ENCODE data around the gene MSRB2.
"Not testable (repeated sequence)": the region's sequence is repeated elsewhere in the genome, so short reads cannot be mapped to it uniquely, and the experiment has no call there.

The MSRB2 gene

DNA sequence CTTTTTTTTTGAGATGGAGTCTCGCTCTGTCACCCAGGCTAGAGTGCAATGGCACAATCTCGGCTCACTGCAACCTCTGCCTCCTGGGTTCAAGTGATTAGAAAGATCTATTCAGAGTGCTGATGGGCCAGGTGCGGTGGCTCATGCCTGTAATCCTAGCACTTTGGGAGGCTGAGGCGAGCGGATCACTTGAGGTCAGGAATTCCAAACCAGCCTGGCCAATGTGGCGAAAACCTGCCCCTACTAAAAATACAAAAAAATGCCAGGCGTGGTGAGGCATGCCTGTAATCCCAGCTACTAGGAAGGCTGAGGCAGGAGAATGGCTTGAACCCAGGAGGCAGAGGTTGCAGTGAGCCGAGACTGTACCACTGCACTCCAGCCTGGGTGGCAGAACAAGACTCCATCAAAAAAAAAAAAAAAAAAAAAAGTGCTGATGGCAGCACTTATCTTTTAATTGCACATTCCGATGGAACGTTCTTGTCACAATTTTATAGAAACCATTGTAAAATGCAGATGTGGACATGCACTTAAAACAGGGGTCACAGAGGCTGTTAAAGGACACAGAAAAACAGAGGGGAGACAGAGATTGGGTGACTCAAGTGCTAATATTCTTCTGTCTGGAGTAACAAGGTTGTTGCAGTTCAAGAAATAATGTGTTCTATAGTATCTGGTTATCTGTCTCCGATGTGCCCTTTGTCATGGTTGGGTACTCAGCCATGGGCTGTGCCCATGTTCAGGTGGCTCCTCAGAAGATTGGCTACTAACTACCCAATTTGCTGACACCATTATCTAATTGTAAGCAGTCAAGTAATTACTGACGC lies 25.1 kb upstream of the MSRB2 start:
- DNase-seq (ENCODE audit: low spot score): not testable (repeated sequence)

DNA sequence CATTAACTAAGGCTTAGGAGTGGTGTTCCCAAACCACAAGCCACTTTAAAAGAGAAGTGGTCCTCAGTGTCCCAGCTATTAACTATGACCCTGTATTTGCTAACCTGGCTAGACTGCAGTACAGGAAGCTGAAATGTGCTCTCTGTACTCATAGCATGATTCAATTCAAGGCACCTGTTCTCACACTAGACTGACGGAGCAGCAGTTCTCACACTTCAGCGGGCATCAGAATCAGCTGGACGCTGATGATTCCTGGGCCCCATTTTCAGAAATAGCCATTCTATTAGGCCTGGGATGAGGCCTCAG lies 24.5 kb upstream of the MSRB2 start:
- DNase-seq (ENCODE audit: low spot score): peak; percentile 14

DNA sequence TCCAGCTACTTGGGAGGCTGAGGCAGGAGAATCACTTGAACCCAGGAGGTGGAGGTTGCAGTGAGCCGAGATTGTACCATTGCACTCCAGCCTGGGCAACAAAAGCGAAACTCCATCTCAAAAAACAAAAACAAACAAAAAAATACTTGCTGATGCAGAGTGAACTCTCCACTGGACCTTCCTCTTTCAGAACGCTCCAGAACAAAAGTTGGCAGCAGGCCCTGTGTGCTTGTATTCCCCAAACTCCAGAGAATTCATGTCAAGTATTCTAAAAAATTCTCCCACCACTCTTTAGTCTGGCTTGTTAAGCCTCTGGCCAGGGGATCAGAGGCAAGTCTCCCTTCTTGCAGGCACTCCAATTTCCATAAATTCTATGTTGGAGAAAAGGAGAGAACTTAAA lies 22.8 kb upstream of the MSRB2 start:
- DNase-seq (ENCODE audit: low spot score): not testable (repeated sequence)

DNA sequence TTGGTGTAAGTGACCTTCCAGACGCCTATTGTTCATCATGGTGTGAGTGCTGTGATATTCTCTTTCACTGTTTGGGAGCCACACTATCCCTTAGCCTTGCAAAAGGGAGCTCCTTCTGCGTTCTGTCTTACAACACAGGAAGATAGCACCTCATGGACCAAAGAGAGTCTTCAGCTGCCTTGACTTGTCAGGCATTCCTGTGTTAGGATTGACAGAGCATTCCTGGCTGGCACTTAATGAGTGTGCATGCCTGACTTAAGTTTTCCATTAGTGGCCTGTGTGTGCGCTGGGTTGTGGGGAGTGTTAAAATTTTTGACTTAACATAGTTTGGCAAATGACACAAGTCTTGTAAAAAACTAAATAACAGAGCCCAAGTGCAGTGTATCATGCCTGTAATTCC lies 21.9 kb upstream of the MSRB2 start:
- no peak for DNase-seq (ENCODE audit: low spot score)

DNA sequence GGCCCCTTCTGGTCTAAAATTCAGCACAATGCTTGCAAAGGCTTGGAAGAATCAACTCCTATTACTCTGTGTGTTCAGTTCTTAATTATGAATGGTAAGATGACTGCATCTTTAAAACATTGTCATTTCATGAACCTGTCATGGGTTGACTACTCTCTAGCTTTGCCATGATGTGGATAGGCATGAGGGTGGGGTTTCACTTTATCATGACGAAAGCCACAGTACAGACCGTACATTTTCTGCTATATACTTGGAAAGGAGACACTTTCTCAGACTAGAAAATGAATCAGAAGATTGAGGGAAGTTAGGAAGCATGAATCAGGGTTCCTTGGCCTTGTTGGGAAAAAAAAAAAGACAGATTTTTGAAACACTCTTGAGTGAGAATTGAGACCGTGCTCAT lies 19.7 kb upstream of the MSRB2 start:
- no peak for DNase-seq (ENCODE audit: low spot score)

DNA sequence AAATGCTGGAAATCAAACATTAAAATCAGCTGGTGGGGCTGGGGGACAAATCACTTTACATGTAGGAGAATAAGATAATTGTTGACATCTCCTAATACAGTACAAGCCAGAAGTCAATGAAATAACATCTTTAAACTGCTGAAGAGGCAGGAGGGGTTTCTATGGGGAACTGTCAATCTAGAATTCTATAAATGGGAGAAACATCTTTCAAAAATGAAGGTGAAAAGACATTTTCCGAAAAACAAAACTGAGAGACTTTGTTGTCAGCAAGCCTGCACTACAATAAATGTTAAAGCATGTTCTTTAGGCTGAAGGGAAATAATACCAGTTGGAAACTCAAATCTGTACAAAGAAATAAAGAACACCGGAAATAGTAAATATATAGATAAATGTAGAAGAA lies 17.3 kb upstream of the MSRB2 start:
- DNase-seq (ENCODE audit: low spot score): no peak

DNA sequence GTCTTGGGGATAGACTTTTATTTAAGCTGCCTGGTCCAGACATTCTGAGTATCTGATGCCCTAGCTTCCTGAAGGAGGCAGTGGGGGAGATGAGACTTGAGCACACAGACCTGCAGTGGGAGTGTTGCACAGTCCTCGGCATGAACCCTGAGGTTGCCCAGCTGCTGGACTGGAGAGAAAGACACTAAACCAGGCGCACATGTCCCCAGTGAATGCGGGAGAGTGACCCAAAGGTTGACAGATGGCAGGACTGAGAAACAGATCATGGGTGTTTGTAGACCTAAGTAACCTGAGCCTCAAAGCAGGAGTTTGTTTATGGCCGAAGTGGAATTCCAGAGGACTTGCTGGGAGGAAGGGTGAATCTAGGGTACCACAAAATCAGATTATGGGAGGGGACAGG lies 15.7 kb upstream of the MSRB2 start:
- DNase-seq (ENCODE audit: low spot score): no peak

DNA sequence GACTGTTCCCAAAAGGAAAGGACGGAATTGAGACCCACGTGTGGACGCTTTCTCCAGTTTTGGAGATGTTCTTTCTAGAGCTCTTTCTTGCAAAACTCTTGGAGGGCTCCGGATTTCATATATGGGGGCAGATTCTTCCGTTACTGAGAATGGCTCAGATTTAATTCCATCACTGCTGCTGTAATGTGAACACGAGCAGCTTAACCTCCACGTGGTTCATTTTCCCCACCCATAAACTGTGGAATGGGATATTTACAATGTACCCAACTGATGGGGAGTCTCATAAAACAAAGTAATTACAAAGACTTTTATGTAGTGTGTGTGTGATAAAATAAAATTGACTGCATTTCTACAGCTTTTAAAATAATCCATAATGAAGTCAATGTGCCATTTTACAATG lies 15.1 kb upstream of the MSRB2 start:
- no peak for DNase-seq (ENCODE audit: low spot score)

DNA sequence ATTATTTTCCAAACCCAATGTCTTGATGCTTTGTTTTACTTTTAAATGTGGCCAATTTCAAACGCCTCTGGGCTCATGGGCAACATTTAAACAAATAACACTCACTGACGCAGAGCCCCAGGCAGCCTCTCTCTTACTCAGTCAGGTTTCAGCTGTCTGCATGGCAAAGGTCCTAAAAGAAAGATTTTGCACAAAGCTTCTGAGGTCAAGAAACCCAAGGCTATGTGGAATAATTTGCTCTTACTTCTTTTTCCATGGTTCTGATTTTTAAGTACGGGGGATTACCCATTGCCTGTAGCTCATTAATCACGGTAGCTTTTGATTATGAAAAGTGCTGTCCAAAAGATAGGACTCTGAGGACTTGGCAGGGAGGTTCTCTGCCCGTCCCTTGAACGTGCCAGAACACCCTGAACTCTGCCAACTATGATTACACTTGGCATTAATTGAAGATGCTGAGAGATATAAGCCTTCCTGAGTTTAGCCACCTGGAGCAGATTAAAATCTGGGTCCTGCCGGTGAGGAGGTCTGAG lies 14.1 kb upstream of the MSRB2 start:
- DNase-seq (ENCODE audit: low spot score): no peak

DNA sequence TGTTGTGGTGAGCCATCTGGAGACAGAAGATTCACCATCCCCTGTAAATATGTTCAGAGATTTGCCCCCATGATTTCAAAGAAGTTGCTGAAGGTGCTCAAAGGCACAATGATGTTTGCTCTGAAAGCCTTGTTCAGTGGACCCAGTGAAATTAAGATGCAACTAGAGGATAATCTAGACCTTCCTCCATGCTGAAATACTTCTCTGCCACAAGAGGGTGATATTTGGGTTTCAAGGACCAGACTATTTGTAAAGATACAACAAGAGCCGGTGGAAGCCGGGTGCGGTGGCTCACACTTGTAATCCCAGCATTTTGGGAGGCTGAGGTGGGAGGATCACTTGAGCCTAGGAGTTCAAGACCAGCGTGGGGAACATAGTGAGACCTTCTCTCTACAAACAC lies 13.5 kb upstream of the MSRB2 start:
- no peak for DNase-seq (ENCODE audit: low spot score)

DNA sequence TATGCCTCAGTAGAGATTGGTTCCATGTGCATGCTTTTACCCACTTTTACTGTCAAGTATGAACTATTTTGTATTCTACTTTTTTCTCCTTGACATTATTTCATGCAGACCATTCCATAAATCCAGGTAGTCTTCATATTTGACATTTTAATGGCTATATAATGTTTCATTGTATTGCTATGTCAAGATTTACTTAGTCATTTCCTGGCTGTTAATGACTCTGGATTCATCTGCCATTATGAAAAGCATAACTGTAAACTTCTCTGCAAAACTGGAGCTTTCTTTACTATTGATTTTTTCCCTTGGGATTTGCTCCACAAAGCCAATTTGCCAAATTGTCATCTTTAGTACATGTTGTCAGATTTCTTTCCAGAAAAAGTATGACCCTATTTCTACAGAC lies 6.8 kb upstream of the MSRB2 start:
- no peak for DNase-seq (ENCODE audit: low spot score)

DNA sequence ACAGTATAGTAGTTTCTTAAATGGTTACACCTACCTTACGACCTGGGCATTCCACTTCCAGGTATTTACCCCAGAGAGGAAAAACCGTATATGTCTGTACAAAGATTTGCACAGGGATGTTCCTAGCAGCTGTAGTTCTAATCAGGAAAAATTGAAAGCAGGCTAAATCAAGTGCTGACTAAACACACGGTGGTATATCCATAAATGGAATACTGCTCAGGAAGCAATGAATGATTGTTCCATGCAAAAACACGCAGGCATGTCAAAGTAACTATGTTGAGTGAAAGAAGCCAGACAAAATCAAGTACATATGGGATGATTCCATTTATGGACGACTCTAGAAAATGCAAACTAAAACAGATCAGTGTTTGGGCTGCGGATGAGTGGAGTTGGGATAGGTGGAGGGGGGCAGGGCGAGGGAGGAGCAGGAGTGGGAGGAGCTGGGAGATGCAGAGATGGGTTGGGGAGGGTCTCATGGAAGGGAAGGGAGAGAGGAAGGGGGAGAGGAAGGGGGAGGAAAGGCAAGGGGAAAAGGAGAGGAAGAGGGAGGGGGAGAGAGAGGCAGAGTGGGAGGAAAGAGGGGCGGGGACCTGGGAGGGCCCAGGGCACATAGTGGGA lies 484 bp upstream of the MSRB2 start:
- no peak for DNase-seq (ENCODE audit: low spot score)

DNA sequence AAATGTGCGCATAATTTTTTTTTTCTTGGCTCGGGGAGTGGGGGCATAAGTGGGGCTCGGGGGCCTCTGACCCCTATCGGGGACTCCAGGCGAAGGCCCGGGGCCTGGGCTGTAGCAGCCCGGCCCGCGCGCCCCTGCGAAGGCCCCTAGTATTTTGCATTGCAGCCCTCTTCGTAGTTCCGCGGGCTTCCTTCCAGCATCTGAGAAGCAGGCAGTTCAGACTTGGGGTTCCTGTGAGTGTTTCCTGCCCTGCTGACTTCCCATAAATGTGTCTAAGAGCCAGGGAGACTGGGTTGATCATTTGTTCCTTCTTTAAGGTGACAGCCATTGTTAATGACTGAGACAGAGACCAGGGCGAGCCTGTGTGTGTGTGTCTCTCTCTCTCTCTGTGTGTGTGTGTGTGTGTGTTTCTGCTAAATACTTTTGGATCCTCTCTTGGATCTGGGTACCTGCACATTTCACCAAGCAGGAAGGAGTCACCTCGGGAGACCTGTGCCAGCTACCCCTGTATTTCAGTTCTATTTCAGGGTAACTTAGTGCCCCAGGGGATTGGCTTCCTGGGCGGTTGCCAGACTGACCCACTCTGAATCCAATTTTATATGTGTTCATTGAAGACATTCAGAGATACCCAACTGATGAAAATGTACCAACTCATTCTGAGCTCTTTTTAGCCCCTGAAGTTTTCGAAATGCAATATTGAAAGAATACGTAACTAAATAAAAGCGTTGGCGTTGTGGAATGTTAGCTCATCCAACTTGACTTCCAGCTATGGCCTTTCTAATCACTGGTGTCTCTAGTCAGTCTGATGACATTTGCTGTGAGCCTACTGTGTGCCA lies 805 bp downstream of the MSRB2 start:
- DNase-seq (ENCODE audit: low spot score): peak; percentile 43

DNA sequence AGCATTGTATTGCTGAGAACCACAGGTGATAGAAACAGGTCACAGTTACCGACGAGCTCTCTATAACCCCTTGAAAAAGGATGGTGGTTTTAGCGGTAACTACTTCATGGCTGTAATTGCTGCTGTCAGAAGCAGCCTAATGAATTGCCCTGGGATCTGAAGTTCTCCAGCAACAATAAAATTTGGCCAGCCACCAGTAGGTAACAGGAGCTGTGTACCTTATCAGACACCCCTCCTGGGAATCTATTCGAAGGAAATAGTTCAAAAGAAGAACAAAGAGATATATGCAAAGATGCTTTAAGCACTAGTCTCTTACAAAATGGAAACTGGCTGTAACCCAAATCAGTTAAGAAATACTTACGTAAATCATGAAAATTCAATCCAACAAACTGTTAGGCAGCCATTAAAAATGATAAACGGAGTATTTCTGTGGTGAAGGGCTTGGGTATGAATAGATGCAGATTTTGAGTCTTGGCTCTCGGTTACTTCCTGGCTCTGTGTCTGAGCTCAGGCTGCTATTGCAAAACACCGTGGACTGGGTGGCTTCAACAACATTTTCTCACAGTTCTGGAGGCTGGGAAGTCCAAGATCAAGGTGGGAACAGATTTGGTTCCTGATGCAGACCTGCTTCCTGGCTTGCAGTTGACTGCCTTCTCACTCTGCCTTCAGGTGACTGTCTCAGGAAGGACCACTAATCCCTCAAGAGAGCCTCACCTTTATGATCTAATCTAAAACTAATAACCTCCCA lies 1.6 kb downstream of the MSRB2 start:
- DNase-seq (ENCODE audit: low spot score): no peak

DNA sequence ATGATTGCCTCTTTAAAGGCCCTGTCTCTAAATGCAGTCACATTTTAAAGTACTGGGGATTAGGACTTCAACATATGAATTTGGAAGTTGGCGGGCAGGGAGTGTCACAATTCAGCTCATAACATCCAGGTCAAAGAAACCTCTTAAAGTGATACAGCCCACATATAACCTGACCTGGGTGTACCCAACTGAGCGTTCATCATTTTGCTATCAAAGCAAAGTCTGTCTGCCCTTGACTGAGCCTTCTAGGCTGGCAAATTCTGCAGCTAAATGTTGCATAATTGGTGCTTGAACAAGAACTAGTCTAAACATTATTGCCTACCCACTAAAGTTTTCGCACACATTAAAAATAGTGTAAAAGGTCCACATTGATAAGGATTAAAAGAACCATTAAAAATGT lies 3.7 kb downstream of the MSRB2 start:
- DNase-seq (ENCODE audit: low spot score): no peak

DNA sequence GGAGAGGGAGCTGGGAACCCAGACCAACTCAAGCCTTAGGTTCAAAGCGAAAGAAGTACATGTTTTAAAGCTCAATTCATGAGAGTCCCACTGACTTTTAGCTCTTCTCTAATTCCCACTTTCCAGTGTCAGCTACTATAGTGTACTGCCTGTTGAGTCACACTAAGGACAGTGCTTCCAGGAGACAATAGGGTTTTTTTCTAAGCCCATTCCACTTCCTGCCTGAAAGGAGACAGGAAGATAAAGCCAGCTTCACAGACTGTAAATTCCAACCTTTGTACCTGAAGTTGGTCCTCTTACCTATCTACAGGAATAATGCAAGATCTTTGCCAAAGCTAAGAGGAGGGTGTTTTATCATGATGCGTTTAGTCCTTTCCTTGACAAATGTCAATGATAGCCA lies 4.4 kb downstream of the MSRB2 start:
- peak; percentile 35 for DNase-seq (ENCODE audit: low spot score)

DNA sequence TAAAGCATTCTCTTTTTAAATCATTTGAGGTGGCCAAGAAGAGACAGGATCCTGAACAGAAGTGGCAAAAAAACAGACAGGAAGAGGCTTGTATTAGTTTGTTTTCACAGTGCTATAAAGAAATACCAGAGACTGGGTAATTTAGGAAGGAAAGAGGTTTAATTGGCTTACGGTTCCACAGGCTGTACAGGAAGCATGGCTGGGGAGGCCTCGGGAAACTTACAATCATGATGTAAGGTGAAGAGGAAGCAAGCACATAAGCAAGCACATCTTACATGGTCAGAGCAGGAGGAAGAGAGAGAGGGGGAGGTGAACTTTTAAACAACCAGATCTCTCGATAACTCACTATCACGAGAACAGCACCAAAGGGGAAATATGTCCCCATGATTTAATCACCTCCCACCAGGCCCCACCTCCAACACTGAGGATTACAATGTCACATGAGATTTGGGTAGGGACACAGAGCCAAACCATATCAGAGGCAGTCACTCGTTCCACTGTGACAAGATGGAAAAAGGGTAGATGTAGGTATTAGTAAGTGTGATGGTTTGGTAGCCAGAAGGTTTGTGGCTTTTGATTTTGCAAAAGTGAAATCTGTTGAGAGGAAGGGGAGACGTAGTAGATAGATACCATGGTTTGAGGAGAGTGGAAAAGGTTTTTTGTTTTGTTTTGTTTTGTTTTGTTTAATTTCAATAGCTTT lies 5.1 kb downstream of the MSRB2 start:
- no peak for DNase-seq (ENCODE audit: low spot score)

DNA sequence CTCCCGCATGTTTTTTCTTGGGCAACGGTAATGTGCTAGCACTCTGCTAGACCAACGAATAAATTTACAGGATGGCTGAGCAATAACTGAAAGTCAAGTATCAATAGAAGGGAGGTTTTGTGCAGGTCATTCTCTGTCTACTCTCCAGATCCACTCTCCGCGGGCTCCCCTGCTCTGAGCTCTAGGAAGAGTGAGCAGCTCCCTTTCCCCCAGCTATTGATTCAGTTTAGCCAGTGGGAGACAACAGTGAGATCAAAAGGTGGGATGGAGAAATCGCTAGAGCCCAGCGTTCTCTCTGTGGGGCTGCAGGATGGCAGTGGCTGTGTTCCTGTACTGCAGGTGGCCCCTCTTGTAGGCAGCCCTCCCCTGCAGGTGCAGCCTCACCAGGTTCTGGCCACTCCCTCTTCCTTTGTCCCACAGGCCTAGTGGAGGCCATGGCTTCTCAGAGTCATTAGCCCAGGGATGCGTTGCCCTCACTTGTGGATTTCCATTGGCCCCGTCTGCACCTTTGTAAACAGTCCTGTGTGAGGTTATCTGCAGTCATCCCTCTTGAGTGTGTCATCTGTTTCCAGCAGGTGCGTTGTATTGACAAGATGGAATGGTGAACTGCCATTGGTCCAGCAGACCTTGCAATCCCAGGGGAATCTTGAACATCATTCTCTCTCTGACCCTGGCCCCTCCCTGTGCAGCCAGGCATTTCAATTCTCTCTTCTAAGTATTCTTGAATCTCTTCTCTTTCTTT lies 11.1 kb downstream of the MSRB2 start:
- DNase-seq (ENCODE audit: low spot score): no peak

DNA sequence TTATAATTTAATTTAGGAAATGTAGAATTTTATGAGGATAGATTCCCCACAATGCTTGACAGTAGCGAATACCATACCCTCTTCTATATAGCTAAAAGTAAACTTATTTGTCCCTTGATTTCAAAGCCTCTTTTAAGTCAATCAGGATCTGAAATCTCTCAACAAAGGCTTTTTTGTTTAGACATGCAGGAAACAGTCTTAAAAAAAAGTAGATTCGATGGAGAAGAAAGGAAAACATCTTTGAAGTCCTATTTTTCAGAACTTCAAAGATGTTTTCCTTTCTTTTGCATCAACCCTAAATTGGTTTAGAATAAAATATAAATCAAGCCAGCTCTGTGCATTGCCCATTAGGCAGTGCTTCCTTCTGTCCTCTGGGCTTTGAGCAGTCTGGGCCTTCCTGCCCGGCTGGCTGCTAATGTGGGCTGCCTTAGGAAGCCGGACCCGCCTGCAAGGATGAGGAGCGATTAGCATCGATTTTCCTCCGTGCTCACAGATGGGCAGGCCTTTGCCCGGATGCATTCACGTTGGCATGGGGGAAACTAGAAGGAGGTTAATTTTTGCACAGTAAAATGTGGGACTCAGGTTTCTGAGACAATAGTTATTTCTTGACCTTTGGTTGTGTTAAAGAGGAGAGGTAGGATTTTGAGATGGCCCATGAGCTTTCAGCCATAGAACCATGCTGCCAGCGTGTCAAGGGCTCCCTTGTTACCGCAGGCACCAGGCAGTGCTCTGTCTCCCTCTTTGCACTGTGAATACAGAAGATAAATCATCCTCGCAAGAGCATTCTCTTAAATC lies 15.5 kb downstream of the MSRB2 start:
- DNase-seq (ENCODE audit: low spot score): peak; percentile 9

Data from SW480 (cell line).